SK-N-SH (cell line): ENCODE measurements around the gene ANKRD60. TPM values are rescaled to one million over a fixed set of nuclear protein-coding genes. Genes with fewer than 3 reads are reported as not detected.

ENCODE experiments used
- CTCF ChIA-PET: fragments of 300-600, 350-600 bp; formaldehyde crosslinking; extraction: SDS; loops from one replicate; lab custom pipeline; 2021; lab: Yijun Ruan, JAX
- POLR2A ChIA-PET: fragments of 350-600 bp; sonication (Branson Sonifier 250); formaldehyde crosslinking; extraction: SDS; loops from one replicate; lab custom pipeline; 2020; ENCODE audit warnings: antibody characterized with exemption, inconsistent platforms; lab: Yijun Ruan, JAX
- DNase-seq: peaks from one replicate; pipeline ENCODE4 v3.0.0; 2012
- H2AFZ ChIP-seq: fragments of 200-600 bp; sonication (generic); 2 replicates; pipeline ENCODE4 v1.8.1; 2016; ENCODE audit warnings: antibody characterized with exemption, mild to moderate bottlenecking, low read depth
- H3F3A ChIP-seq: fragments of 200-600 bp; sonication (generic); replicated peaks from 2 replicates; pipeline ENCODE3; 2016; ENCODE audit warnings: antibody characterized with exemption, mild to moderate bottlenecking; ENCODE audit not compliant: insufficient read depth
- H3K27ac ChIP-seq, 2 experiments: fragments of 200-500 bp in 1 of 2; fragments of 200-600 bp in 1 of 2; sonication (Bioruptor generic) in 1 of 2; sonication (generic), shearing (Covaris generic) in 1 of 2; 2 replicates each; pipeline versions ENCODE4 v1.5.1 to v1.6.1; 2014 to 2016; ENCODE audit warnings: low read depth in 2 of 2, inconsistent platforms in 1 of 2, low read length in 1 of 2, mild to moderate bottlenecking in 1 of 2, mixed read lengths in 1 of 2
- H3K27me3 ChIP-seq: fragments of 200-600 bp; sonication (generic), shearing (Covaris generic); 2 replicates; pipeline ENCODE4 v1.6.1; 2016; ENCODE audit warnings: mixed run types; ENCODE audit not compliant: insufficient read depth
- H3K36me3 ChIP-seq, 2 experiments: fragments of 200-500 bp in 1 of 2; fragments of 200-600 bp in 1 of 2; sonication (Bioruptor generic) in 1 of 2; sonication (generic) in 1 of 2; replicated peaks in 1 of 2; 2 replicates each; pipeline versions ENCODE3 to v1.5.1; 2014 to 2016; ENCODE audit warnings: low read length in 1 of 2, mild to moderate bottlenecking in 1 of 2; ENCODE audit not compliant: insufficient read depth in 2 of 2, control insufficient read depth in 1 of 2
- H3K4me1 ChIP-seq, 2 experiments: fragments of 200-500 bp in 1 of 2; fragments of 200-600 bp in 1 of 2; sonication (Bioruptor generic) in 1 of 2; sonication (generic), shearing (Covaris generic) in 1 of 2; 2 replicates each; pipeline versions ENCODE4 v1.5.1 to v1.6.1; 2014 to 2016; ENCODE audit warnings: low read depth in 1 of 2, low read length in 1 of 2, mixed run types in 1 of 2; ENCODE audit not compliant: insufficient read depth in 2 of 2, control insufficient read depth in 1 of 2
- H3K4me2 ChIP-seq: fragments of 200-600 bp; sonication (generic), shearing (Covaris generic); 2 replicates; pipeline ENCODE4 v1.6.1; 2017; ENCODE audit warnings: mixed run types
- H3K4me3 ChIP-seq, 2 experiments: fragments of 200-500 bp in 1 of 2; fragments of 200-600 bp in 1 of 2; sonication (Bioruptor generic) in 1 of 2; sonication (generic), shearing (Covaris generic) in 1 of 2; 2 replicates each; pipeline versions ENCODE4 v1.5.1 to v1.8.1; 2014 to 2016; ENCODE audit warnings: low read depth in 2 of 2, inconsistent platforms in 1 of 2, low read length in 1 of 2, mild to moderate bottlenecking in 1 of 2, mixed read lengths in 1 of 2, moderate library complexity in 1 of 2
- H3K79me2 ChIP-seq: fragments of 200-600 bp; sonication (generic); 2 replicates; pipeline ENCODE4 v1.8.1; 2017; ENCODE audit warnings: mild to moderate bottlenecking; ENCODE audit not compliant: insufficient read depth
- H3K9ac ChIP-seq: fragments of 200-600 bp; sonication (generic); 2 replicates; pipeline ENCODE4 v1.6.1; 2017; ENCODE audit warnings: mixed run types
- H3K9me2 ChIP-seq: fragments of 200-600 bp; sonication (generic); 2 replicates; pipeline ENCODE4 v1.6.1; 2017; ENCODE audit warnings: mixed run types
- H3K9me3 ChIP-seq: fragments of 200-600 bp; sonication (generic); 2 replicates; pipeline ENCODE4 v1.6.1; 2017; ENCODE audit warnings: mixed run types, mild to moderate bottlenecking, moderate library complexity
- H4K20me1 ChIP-seq: fragments of 200-600 bp; sonication (generic); 2 replicates; pipeline ENCODE4 v1.6.1; 2017; ENCODE audit warnings: mild to moderate bottlenecking, mixed run types; ENCODE audit not compliant: insufficient read depth
- CHD2 ChIP-seq: fragments of 150-350 bp; IDR thresholded peaks from 2 replicates; pipeline ENCODE4 v1.6.1; 2018; ENCODE audit warnings: low read length; ENCODE audit not compliant: partially characterized antibody
- ELF1 ChIP-seq: IDR thresholded peaks from 2 replicates; pipeline ENCODE4 v1.4.0; 2012
- EP300 ChIP-seq, 2 experiments: IDR thresholded peaks; 2 replicates each; pipeline versions ENCODE4 v1.4.0 to v1.6.1; 2012; ENCODE audit warnings: borderline replicate concordance in 1 of 2, low read depth in 1 of 2, low read length in 1 of 2
- FOXJ3 ChIP-seq: sonication (generic); formaldehyde crosslinking; IDR thresholded peaks from 2 replicates; pipeline ENCODE4 v1.5.1; 2020; ENCODE audit warnings: mild to moderate bottlenecking, missing genetic modification reagents
- FOXM1 ChIP-seq: IDR thresholded peaks from 2 replicates; pipeline ENCODE4 v1.4.0; 2012; ENCODE audit warnings: low read depth, mild to moderate bottlenecking
- GATA2 ChIP-seq: sonication (generic); formaldehyde crosslinking; IDR thresholded peaks from 2 replicates; pipeline ENCODE4 v1.5.0; 2020; ENCODE audit warnings: mild to moderate bottlenecking, missing genetic modification reagents
- JUND ChIP-seq: IDR thresholded peaks from 2 replicates; pipeline ENCODE4 v1.4.0; 2012
- MEF2A ChIP-seq: IDR thresholded peaks from 2 replicates; pipeline ENCODE4 v1.4.0; 2012; ENCODE audit warnings: low read depth, borderline replicate concordance
- MXI1 ChIP-seq: IDR thresholded peaks from 2 replicates; pipeline ENCODE4 v1.6.1; 2012; ENCODE audit warnings: mild to moderate bottlenecking, low read depth, low read length, improper control_type of control experiment
- POLR2AphosphoS5 ChIP-seq: IDR thresholded peaks from 2 replicates; pipeline ENCODE4 v1.6.1; 2012; ENCODE audit warnings: low read depth, low read length
- RAD21 ChIP-seq: IDR thresholded peaks from 2 replicates; pipeline ENCODE4 v1.6.1; 2012; ENCODE audit warnings: mild to moderate bottlenecking, low read length
- RCOR1 ChIP-seq: fragments of 150-350 bp; IDR thresholded peaks from 2 replicates; pipeline ENCODE4 v1.6.1; 2017; ENCODE audit warnings: antibody characterized with exemption, low read length
- RXRA ChIP-seq: IDR thresholded peaks from 2 replicates; pipeline ENCODE4 v1.4.0; 2012; ENCODE audit warnings: low read depth, mild to moderate bottlenecking, borderline replicate concordance
- SIN3A ChIP-seq: IDR thresholded peaks from 2 replicates; pipeline ENCODE4 v1.6.1; 2012; ENCODE audit warnings: low read depth, mild to moderate bottlenecking, low read length, moderate library complexity, borderline replicate concordance
- TAF1 ChIP-seq: IDR thresholded peaks from 2 replicates; pipeline ENCODE4 v1.6.1; 2012; ENCODE audit warnings: low read depth, mild to moderate bottlenecking, low read length, moderate library complexity, borderline replicate concordance
- TCF12 ChIP-seq: IDR thresholded peaks from 2 replicates; pipeline ENCODE4 v1.4.0; 2012
- WGBS: methylation state at CpG from one replicate; pipeline ENCODE4 v1.1.6; 2017; ENCODE audit warnings: low lambda C conversion rate; 5-methylcytosine and 5-hydroxymethylcytosine counted together
- polyA plus RNA-seq, 3 experiments: library from polyadenylated mRNA; depleted of rRNA; stranded (reverse); fragments of >200 nt; gene quantifications; 2 replicates each; pipeline ENCODE4 v1.2.3, GENCODE V29; 2012
- TF ChIP-seq, protein P1 (sequence below): IDR thresholded peaks from 2 replicates; pipeline ENCODE4 v1.4.0; 2012; ENCODE audit warnings: low read depth, borderline replicate concordance
- TF ChIP-seq, protein P2 (sequence below): fragments of 150-350 bp; IDR thresholded peaks from 2 replicates; pipeline ENCODE4 v1.6.1; 2017; ENCODE audit warnings: antibody characterized with exemption, low read length, low read depth, borderline replicate concordance
- TF ChIP-seq, protein P3 (sequence below): fragments of 150-350 bp; IDR thresholded peaks from 2 replicates; pipeline ENCODE4 v1.6.1; 2016; ENCODE audit warnings: mild to moderate bottlenecking, low read depth, low read length
- TF ChIP-seq, protein P4 (sequence below): IDR thresholded peaks from 2 replicates; pipeline ENCODE4 v1.6.1; 2012; ENCODE audit warnings: mild to moderate bottlenecking, low read depth, low read length, moderate library complexity

ANKRD60 gene
- polyA plus RNA-seq, 1 of the 3 experiments (the other 2 are of a cell fraction) = not detected

DNA sequence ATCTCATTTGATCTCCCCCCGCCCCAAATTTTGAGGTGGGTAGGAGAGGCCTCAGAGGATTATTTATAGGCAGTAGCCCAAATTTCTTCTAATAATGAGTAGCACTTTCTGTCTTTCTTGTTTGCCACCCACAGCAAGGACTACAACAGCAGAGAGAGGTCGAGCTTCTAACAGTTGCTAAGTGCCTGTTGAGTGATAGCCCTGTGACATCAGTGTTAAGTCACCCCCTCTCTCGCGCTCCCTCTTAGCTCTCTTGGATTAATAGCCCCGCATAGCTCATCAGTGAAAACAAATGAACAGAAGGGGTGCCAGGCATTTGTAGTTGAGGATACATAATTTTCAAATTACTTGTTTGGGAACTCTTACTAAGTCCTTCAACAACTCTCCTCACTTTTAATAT, 3.5 kb downstream of the ANKRD60 start (continued):
- no peak for TF ChIP-seq SIN3A

DNA sequence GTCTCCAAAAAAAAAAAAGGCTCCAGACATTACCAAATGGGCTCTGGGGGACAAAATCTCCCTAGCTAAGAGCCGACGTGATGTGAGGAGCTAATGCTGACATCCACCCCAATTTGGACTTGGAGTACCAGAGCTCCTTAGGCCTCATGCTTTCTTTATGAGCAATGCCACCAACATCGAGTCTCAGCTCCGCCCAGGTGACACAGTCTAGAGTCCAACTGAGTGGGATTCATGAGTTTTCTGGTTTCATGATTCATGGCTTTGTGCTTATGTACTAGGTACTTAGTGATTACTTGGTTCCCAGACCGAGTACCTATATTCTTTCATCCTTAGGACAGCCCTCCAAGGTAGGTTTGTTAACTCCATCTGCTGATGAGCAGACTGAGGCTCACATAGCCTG, 4.4 kb downstream of the ANKRD60 start:
- TF ChIP-seq TAF1 (no peak), RXRA (no peak), FOXM1 (no peak), GATA2 (CRISPR knock-in tag) (no peak), ELF1 (no peak), RAD21 (no peak), MEF2A (no peak), TCF12 (no peak), MXI1 (no peak), FOXJ3 (CRISPR knock-in tag) (no peak), RCOR1 (no peak), CHD2 (no peak), POLR2AphosphoS5 (no peak), JUND (no peak), EP300 (IDR thresholded peaks at IDR 0.05; ENCODE audit: borderline replicate concordance in 1 of 2, low read depth in 1 of 2, low read length in 1 of 2) (no peak)
- TF ChIP-seq, protein P1, sequence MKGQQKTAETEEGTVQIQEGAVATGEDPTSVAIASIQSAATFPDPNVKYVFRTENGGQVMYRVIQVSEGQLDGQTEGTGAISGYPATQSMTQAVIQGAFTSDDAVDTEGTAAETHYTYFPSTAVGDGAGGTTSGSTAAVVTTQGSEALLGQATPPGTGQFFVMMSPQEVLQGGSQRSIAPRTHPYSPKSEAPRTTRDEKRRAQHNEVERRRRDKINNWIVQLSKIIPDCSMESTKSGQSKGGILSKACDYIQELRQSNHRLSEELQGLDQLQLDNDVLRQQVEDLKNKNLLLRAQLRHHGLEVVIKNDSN = no peak
- TF ChIP-seq, protein P2, sequence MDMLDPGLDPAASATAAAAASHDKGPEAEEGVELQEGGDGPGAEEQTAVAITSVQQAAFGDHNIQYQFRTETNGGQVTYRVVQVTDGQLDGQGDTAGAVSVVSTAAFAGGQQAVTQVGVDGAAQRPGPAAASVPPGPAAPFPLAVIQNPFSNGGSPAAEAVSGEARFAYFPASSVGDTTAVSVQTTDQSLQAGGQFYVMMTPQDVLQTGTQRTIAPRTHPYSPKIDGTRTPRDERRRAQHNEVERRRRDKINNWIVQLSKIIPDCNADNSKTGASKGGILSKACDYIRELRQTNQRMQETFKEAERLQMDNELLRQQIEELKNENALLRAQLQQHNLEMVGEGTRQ = no peak
- TF ChIP-seq, protein P3, sequence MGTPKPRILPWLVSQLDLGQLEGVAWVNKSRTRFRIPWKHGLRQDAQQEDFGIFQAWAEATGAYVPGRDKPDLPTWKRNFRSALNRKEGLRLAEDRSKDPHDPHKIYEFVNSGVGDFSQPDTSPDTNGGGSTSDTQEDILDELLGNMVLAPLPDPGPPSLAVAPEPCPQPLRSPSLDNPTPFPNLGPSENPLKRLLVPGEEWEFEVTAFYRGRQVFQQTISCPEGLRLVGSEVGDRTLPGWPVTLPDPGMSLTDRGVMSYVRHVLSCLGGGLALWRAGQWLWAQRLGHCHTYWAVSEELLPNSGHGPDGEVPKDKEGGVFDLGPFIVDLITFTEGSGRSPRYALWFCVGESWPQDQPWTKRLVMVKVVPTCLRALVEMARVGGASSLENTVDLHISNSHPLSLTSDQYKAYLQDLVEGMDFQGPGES = no peak
- TF ChIP-seq, protein P4, sequence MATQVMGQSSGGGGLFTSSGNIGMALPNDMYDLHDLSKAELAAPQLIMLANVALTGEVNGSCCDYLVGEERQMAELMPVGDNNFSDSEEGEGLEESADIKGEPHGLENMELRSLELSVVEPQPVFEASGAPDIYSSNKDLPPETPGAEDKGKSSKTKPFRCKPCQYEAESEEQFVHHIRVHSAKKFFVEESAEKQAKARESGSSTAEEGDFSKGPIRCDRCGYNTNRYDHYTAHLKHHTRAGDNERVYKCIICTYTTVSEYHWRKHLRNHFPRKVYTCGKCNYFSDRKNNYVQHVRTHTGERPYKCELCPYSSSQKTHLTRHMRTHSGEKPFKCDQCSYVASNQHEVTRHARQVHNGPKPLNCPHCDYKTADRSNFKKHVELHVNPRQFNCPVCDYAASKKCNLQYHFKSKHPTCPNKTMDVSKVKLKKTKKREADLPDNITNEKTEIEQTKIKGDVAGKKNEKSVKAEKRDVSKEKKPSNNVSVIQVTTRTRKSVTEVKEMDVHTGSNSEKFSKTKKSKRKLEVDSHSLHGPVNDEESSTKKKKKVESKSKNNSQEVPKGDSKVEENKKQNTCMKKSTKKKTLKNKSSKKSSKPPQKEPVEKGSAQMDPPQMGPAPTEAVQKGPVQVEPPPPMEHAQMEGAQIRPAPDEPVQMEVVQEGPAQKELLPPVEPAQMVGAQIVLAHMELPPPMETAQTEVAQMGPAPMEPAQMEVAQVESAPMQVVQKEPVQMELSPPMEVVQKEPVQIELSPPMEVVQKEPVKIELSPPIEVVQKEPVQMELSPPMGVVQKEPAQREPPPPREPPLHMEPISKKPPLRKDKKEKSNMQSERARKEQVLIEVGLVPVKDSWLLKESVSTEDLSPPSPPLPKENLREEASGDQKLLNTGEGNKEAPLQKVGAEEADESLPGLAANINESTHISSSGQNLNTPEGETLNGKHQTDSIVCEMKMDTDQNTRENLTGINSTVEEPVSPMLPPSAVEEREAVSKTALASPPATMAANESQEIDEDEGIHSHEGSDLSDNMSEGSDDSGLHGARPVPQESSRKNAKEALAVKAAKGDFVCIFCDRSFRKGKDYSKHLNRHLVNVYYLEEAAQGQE = no peak
- no peaks in the 10 kb centered on the region for H3K79me2 ChIP-seq
- CTCF ChIA-PET = interaction anchor here (1.3 to 2.9 kb wide), 5 partner anchors 12 to 628 kb away, joined by 4 to 25 read pairs (median 6); no protein-coding TSS in a partner anchor
- 72% methylated on average over 5 of the region's 5 CpGs for WGBS
- no peaks in the 10 kb centered on the region for H3K9me2 ChIP-seq
- H3K4me3 ChIP-seq = no peak overlapping the region
- peaks cover 3 to 17% of the 10 kb centered on the region in 2 experiments; a peak in 2 of 4 replicates for H3K4me1 ChIP-seq
- no peak overlapping the region for H2AFZ ChIP-seq
- H3K36me3 ChIP-seq = no peaks in the 10 kb centered on the region
- no peak overlapping the region for H3K27ac ChIP-seq
- H3K9ac ChIP-seq = no peak overlapping the region
- H3F3A ChIP-seq = no peaks in the 10 kb centered on the region
- H3K4me2 ChIP-seq = no peak overlapping the region
- no peak for DNase-seq
- no peaks in the 10 kb centered on the region for H3K9me3 ChIP-seq
- no peaks in the 10 kb centered on the region for H3K27me3 ChIP-seq
- H4K20me1 ChIP-seq = no peaks in the 10 kb centered on the region
- POLR2A ChIA-PET = no interaction called here
